ENCODE data around the gene CHST8. TPM values are rescaled to one million over a fixed set of nuclear protein-coding genes. Genes with fewer than 3 reads are reported as not detected.

The CHST8 gene
- total RNA-seq, 1 donor from 2014 or later = 3.0 TPM

- H3K4me3 Mint-ChIP-seq (ENCODE audit: low read depth) = no peak overlapping the region
- H3K36me3 Mint-ChIP-seq (ENCODE audit: insufficient read depth) = peaks cover 14% of the 10 kb centered on the region
- no peak for TF ChIP-seq CTCF (IDR thresholded peaks at IDR 0.05; ENCODE audit: unreplicated experiment)
- DNase-seq (ENCODE audit: low spot score, unreplicated experiment) = no peak
- no peak overlapping the region for H3K27ac Mint-ChIP-seq
- H3K27me3 Mint-ChIP-seq = no peaks in the 10 kb centered on the region
- H3K4me1 Mint-ChIP-seq (ENCODE audit: low read depth) = no peaks in the 10 kb centered on the region
- no peaks in the 10 kb centered on the region for H3K9me3 Mint-ChIP-seq (ENCODE audit: low read depth)
Measured at GRCh38 chr19:33811246-33811645, 189.5 kb downstream of the CHST8 start.

- no peak overlapping the region for H3K4me3 Mint-ChIP-seq (ENCODE audit: low read depth)
- DNase-seq (ENCODE audit: low spot score, unreplicated experiment) = no peak
- no peaks in the 10 kb centered on the region for H3K4me1 Mint-ChIP-seq (ENCODE audit: low read depth)
- H3K9me3 Mint-ChIP-seq (ENCODE audit: low read depth) = no peaks in the 10 kb centered on the region
- TF ChIP-seq CTCF (IDR thresholded peaks at IDR 0.05; ENCODE audit: unreplicated experiment) = no peak
- H3K36me3 Mint-ChIP-seq (ENCODE audit: insufficient read depth) = peaks cover 13% of the 10 kb centered on the region
- H3K27ac Mint-ChIP-seq = no peak overlapping the region
- H3K27me3 Mint-ChIP-seq = peaks cover 2% of the 10 kb centered on the region
Measured at GRCh38 chr19:33811736-33812387, 190.1 kb downstream of the CHST8 start.

- Mint-ChIP-seq H3K27me3 (peaks cover 7% of the 10 kb centered on the region), H3K4me1 (ENCODE audit: low read depth) (no peaks in the 10 kb centered on the region), H3K4me3 (ENCODE audit: low read depth) (no peak overlapping the region), H3K36me3 (ENCODE audit: insufficient read depth) (peaks cover 13% of the 10 kb centered on the region), H3K27ac (no peak overlapping the region), H3K9me3 (ENCODE audit: low read depth) (no peaks in the 10 kb centered on the region)
- DNase-seq (ENCODE audit: low spot score, unreplicated experiment) = no peak
- TF ChIP-seq CTCF (IDR thresholded peaks at IDR 0.05; ENCODE audit: unreplicated experiment) = no peak
Measured at GRCh38 chr19:33812388-33813330, 190.9 kb downstream of the CHST8 start.

GRCh38 chr19:33813391-33814101 is 191.8 kb downstream of the CHST8 start:
- no peak overlapping the region for H3K4me3 Mint-ChIP-seq (ENCODE audit: low read depth)
- peaks cover 14% of the 10 kb centered on the region for H3K27me3 Mint-ChIP-seq
- H3K36me3 Mint-ChIP-seq (ENCODE audit: insufficient read depth) = peaks cover 9% of the 10 kb centered on the region
- DNase-seq (ENCODE audit: low spot score, unreplicated experiment) = no peak
- no peaks in the 10 kb centered on the region for H3K9me3 Mint-ChIP-seq (ENCODE audit: low read depth)
- TF ChIP-seq CTCF (IDR thresholded peaks at IDR 0.05; ENCODE audit: unreplicated experiment) = no peak
- no peaks in the 10 kb centered on the region for H3K4me1 Mint-ChIP-seq (ENCODE audit: low read depth)
- H3K27ac Mint-ChIP-seq = no peak overlapping the region
